ENCODE results near the gene FSTL4. TPM values are rescaled to one million over a fixed set of nuclear protein-coding genes. Genes with fewer than 3 reads are reported as not detected.

The FSTL4 gene
- total and polyA plus RNA-seq, 2 experiments from 2014 or later: 1.4 to 2.8 TPM

- Histone ChIP-seq H3K9me2 (ENCODE audit: insufficient read depth) (0 out of 2 replicates have a peak, but pooled peaks cover 3% of the 10 kb centered on the region), H2AFZ (no peak overlapping the region), H3F3A (replicated peaks; ENCODE audit: low read depth) (no peaks in the 10 kb centered on the region), H4K20me1 (replicated peaks; ENCODE audit: insufficient read depth) (no peaks in the 10 kb centered on the region), H3K4me3 (no peak overlapping the region), H3K27ac (ENCODE audit: low read depth) (no peak overlapping the region), H3K27me3 (ENCODE audit: insufficient read depth) (no peaks in the 10 kb centered on the region), H3K79me2 (replicated peaks; ENCODE audit: insufficient read depth) (no peaks in the 10 kb centered on the region), H3K36me3 (ENCODE audit: insufficient read depth) (no peaks in the 10 kb centered on the region), H3K4me2 (no peak overlapping the region), H3K4me1 (ENCODE audit: insufficient read depth) (no peaks in the 10 kb centered on the region; the same call in 1 of the 2 replicates)
- DNase-seq (ENCODE audit: low spot score) (no peak), ATAC-seq (no peak)
- Mint-ChIP-seq H3K4me1 (peaks cover 11% of the 10 kb centered on the region), H3K27ac (no peak overlapping the region), H3K36me3 (ENCODE audit: low read depth) (no peaks in the 10 kb centered on the region), H3K27me3 (ENCODE audit: insufficient read depth, low read depth, poor library complexity) (peaks cover 2% of the 10 kb centered on the region), H3K9me3 (no peaks in the 10 kb centered on the region), H3K4me3 (no peak overlapping the region)
- TF ChIP-seq, protein P1, sequence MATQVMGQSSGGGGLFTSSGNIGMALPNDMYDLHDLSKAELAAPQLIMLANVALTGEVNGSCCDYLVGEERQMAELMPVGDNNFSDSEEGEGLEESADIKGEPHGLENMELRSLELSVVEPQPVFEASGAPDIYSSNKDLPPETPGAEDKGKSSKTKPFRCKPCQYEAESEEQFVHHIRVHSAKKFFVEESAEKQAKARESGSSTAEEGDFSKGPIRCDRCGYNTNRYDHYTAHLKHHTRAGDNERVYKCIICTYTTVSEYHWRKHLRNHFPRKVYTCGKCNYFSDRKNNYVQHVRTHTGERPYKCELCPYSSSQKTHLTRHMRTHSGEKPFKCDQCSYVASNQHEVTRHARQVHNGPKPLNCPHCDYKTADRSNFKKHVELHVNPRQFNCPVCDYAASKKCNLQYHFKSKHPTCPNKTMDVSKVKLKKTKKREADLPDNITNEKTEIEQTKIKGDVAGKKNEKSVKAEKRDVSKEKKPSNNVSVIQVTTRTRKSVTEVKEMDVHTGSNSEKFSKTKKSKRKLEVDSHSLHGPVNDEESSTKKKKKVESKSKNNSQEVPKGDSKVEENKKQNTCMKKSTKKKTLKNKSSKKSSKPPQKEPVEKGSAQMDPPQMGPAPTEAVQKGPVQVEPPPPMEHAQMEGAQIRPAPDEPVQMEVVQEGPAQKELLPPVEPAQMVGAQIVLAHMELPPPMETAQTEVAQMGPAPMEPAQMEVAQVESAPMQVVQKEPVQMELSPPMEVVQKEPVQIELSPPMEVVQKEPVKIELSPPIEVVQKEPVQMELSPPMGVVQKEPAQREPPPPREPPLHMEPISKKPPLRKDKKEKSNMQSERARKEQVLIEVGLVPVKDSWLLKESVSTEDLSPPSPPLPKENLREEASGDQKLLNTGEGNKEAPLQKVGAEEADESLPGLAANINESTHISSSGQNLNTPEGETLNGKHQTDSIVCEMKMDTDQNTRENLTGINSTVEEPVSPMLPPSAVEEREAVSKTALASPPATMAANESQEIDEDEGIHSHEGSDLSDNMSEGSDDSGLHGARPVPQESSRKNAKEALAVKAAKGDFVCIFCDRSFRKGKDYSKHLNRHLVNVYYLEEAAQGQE (IDR thresholded peaks at IDR 0.05; ENCODE audit: unreplicated experiment): no peak
- TF ChIP-seq CREB1 (CRISPR knock-in tag; IDR thresholded peaks at IDR 0.05; ENCODE audit: low read depth): no peak
- no peak for TF ChIP-seq CTCF (conservative IDR thresholded peaks at IDR 0.05; ENCODE audit: low read depth in 2 of 2)
- TF ChIP-seq NANOG (IDR thresholded peaks at IDR 0.05; ENCODE audit: borderline replicate concordance): no peak
- no peak for TF ChIP-seq EZH2 (IDR thresholded peaks at IDR 0.05; ENCODE audit: low read depth, unreplicated experiment)
- no peak for TF ChIP-seq STAT1 (IDR thresholded peaks at IDR 0.05; ENCODE audit: unreplicated experiment)
- no peak for TF ChIP-seq POLR2AphosphoS5 (IDR thresholded peaks at IDR 0.05; ENCODE audit: low read depth)
- TF ChIP-seq JUNB (IDR thresholded peaks at IDR 0.05; ENCODE audit: unreplicated experiment): no peak
- no peak for TF ChIP-seq ZNF114 (CRISPR knock-in tag; IDR thresholded peaks at IDR 0.05)
- TF ChIP-seq ZNF331 (CRISPR knock-in tag; IDR thresholded peaks at IDR 0.05; ENCODE audit: low read depth): no peak
- TF ChIP-seq EZH2phosphoT487 (IDR thresholded peaks at IDR 0.05; ENCODE audit: unreplicated experiment): no peak
- TF ChIP-seq, protein P2, sequence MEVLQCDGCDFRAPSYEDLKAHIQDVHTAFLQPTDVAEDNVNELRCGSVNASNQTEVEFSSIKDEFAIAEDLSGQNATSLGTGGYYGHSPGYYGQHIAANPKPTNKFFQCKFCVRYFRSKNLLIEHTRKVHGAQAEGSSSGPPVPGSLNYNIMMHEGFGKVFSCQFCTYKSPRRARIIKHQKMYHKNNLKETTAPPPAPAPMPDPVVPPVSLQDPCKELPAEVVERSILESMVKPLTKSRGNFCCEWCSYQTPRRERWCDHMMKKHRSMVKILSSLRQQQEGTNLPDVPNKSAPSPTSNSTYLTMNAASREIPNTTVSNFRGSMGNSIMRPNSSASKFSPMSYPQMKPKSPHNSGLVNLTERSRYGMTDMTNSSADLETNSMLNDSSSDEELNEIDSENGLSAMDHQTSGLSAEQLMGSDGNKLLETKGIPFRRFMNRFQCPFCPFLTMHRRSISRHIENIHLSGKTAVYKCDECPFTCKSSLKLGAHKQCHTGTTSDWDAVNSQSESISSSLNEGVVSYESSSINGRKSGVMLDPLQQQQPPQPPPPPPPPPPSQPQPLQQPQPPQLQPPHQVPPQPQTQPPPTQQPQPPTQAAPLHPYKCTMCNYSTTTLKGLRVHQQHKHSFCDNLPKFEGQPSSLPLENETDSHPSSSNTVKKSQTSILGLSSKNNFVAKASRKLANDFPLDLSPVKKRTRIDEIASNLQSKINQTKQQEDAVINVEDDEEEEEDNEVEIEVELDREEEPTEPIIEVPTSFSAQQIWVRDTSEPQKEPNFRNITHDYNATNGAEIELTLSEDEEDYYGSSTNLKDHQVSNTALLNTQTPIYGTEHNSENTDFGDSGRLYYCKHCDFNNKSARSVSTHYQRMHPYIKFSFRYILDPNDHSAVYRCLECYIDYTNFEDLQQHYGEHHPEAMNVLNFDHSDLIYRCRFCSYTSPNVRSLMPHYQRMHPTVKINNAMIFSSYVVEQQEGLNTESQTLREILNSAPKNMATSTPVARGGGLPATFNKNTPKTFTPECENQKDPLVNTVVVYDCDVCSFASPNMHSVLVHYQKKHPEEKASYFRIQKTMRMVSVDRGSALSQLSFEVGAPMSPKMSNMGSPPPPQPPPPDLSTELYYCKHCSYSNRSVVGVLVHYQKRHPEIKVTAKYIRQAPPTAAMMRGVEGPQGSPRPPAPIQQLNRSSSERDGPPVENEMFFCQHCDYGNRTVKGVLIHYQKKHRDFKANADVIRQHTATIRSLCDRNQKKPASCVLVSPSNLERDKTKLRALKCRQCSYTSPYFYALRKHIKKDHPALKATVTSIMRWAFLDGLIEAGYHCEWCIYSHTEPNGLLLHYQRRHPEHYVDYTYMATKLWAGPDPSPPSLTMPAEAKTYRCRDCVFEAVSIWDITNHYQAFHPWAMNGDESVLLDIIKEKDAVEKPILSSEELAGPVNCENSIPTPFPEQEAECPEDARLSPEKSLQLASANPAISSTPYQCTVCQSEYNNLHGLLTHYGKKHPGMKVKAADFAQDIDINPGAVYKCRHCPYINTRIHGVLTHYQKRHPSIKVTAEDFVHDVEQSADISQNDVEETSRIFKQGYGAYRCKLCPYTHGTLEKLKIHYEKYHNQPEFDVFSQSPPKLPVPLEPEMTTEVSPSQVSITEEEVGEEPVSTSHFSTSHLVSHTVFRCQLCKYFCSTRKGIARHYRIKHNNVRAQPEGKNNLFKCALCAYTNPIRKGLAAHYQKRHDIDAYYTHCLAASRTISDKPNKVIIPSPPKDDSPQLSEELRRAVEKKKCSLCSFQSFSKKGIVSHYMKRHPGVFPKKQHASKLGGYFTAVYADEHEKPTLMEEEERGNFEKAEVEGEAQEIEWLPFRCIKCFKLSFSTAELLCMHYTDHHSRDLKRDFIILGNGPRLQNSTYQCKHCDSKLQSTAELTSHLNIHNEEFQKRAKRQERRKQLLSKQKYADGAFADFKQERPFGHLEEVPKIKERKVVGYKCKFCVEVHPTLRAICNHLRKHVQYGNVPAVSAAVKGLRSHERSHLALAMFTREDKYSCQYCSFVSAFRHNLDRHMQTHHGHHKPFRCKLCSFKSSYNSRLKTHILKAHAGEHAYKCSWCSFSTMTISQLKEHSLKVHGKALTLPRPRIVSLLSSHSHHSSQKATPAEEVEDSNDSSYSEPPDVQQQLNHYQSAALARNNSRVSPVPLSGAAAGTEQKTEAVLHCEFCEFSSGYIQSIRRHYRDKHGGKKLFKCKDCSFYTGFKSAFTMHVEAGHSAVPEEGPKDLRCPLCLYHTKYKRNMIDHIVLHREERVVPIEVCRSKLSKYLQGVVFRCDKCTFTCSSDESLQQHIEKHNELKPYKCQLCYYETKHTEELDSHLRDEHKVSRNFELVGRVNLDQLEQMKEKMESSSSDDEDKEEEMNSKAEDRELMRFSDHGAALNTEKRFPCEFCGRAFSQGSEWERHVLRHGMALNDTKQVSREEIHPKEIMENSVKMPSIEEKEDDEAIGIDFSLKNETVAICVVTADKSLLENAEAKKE (CRISPR knock-in tag; IDR thresholded peaks at IDR 0.05): no peak
- no peak for TF ChIP-seq ETS1 (IDR thresholded peaks at IDR 0.05)
Observed at GRCh38 chr5:133458435-133458834, 153.9 kb downstream of the FSTL4 start.
